Activated naive CD4-positive, alpha-beta T cell treated with anti-CD3 and anti-CD28 coated beads, Interleukin-2, amount 50 U/mL, for 72 hours (primary cell): ENCODE data around the gene STIM2. TPM values are rescaled to one million over a fixed set of nuclear protein-coding genes. Genes with fewer than 3 reads are reported as not detected.

Experiments used
- ATAC-seq, 2 donors: fragments of 150-1000 bp; cut with Tn5 transposase; 2 replicates each; pipeline ENCODE4 v1.10.0; 2021; ENCODE audit warnings: mild to moderate bottlenecking in 2 of 2, moderate library complexity in 2 of 2
- DNase-seq, 2 donors: peaks; one replicate each; pipeline ENCODE4 v3.0.0; 2021 to 2022; ENCODE audit warnings: low spot score in 2 of 2
- H3K27ac Mint-ChIP-seq, 2 donors: one replicate each; pipeline ENCODE4 v1.8.0; 2022; ENCODE audit warnings: mild to moderate bottlenecking in 2 of 2, mixed read lengths in 2 of 2
- H3K36me3 Mint-ChIP-seq, 2 donors: one replicate each; pipeline ENCODE4 v1.8.0; 2022; ENCODE audit warnings: mixed read lengths in 2 of 2
- H3K9me3 Mint-ChIP-seq, 2 donors: one replicate each; pipeline ENCODE4 v1.8.0; 2022; ENCODE audit warnings: mixed read lengths in 2 of 2
- total RNA-seq, 2 donors: library from RNA; stranded (reverse); gene quantifications; one replicate each; pipeline ENCODE4 v1.2.3, GENCODE V29; 2022

STIM2 gene
- total RNA-seq, 2 donors from 2014 or later = 43.0 to 49.1 TPM

GRCh38 chr4:26985873-26986272 lies 125.2 kb downstream of the STIM2 start:
- Mint-ChIP-seq H3K27ac (no peak overlapping the region), H3K36me3 (peaks cover 9 to 29% of the 10 kb centered on the region in 2 donors), H3K9me3 (peaks cover 0 to 4% of the 10 kb centered on the region in 2 donors)
- no peak for DNase-seq
- peak; percentile 83 to 97 for ATAC-seq

GRCh38 chr4:26987191-26987590 lies 126.5 kb downstream of the STIM2 start:
- Mint-ChIP-seq H3K27ac (no peak overlapping the region), H3K36me3 (peaks cover 9 to 35% of the 10 kb centered on the region in 2 donors), H3K9me3 (peaks cover 0 to 8% of the 10 kb centered on the region in 2 donors)
- DNase-seq (no peak), ATAC-seq (no peak)

GRCh38 chr4:26991057-26991456 lies 130.4 kb downstream of the STIM2 start:
- no peak for ATAC-seq
- DNase-seq = no peak
- H3K27ac Mint-ChIP-seq = no peak overlapping the region
- peaks cover 0 to 8% of the 10 kb centered on the region in 2 donors for H3K9me3 Mint-ChIP-seq
- H3K36me3 Mint-ChIP-seq = peaks cover 9 to 35% of the 10 kb centered on the region in 2 donors

- Mint-ChIP-seq H3K9me3 (peaks cover 0 to 8% of the 10 kb centered on the region in 2 donors), H3K27ac (no peak overlapping the region), H3K36me3 (peaks cover 4 to 39% of the 10 kb centered on the region in 2 donors)
- peak; percentile 65 to 83 for ATAC-seq
- DNase-seq = peak in 1 of 2 donors; percentile 47
These were observed 132.2 kb downstream of the STIM2 start for GRCh38 chr4:26992657-26993361.

- H3K36me3 Mint-ChIP-seq = peaks cover 0 to 35% of the 10 kb centered on the region in 2 donors
- ATAC-seq (no peak), DNase-seq (no peak)
- peaks cover 0 to 5% of the 10 kb centered on the region in 2 donors for H3K9me3 Mint-ChIP-seq
- no peak overlapping the region for H3K27ac Mint-ChIP-seq
These were observed 132.9 kb downstream of the STIM2 start for GRCh38 chr4:26993539-26993938.

- H3K9me3 Mint-ChIP-seq = peaks cover 0 to 5% of the 10 kb centered on the region in 2 donors
These were observed 133.3 kb downstream of the STIM2 start for GRCh38 chr4:26993967-26994366.

GRCh38 chr4:26995316-26995715 lies 134.7 kb downstream of the STIM2 start:
- Mint-ChIP-seq H3K9me3 (peaks cover 0 to 5% of the 10 kb centered on the region in 2 donors), H3K27ac (peak overlapping the region in 1 of 2 donors; percentile 33), H3K36me3 (peaks cover 0 to 23% of the 10 kb centered on the region in 2 donors)
- DNase-seq = no peak
- ATAC-seq = no peak

More at GRCh38 chr4:26993967-26994366, 133.3 kb downstream of the STIM2 start:
- no peak for DNase-seq
- ATAC-seq = peak; percentile 40 to 87
- H3K36me3 Mint-ChIP-seq = peaks cover 0 to 35% of the 10 kb centered on the region in 2 donors
- H3K27ac Mint-ChIP-seq = no peak overlapping the region

GRCh38 chr4:26996745-26997144 lies 136.1 kb downstream of the STIM2 start:
- DNase-seq (no peak), ATAC-seq (no peak)
- Mint-ChIP-seq H3K9me3 (no peaks in the 10 kb centered on the region), H3K36me3 (peaks cover 0 to 14% of the 10 kb centered on the region in 2 donors), H3K27ac (no peak overlapping the region)

GRCh38 chr4:26999689-27000088 lies 139.0 kb downstream of the STIM2 start:
- DNase-seq = no peak
- H3K36me3 Mint-ChIP-seq = peaks cover 0 to 17% of the 10 kb centered on the region in 2 donors

GRCh38 chr4:27000122-27000521 lies 139.5 kb downstream of the STIM2 start:
- H3K36me3 Mint-ChIP-seq = peaks cover 0 to 17% of the 10 kb centered on the region in 2 donors
- ATAC-seq (no peak), DNase-seq (no peak)
- no peaks in the 10 kb centered on the region for H3K9me3 Mint-ChIP-seq
- H3K27ac Mint-ChIP-seq = no peak overlapping the region

More at GRCh38 chr4:26999689-27000088, 139.0 kb downstream of the STIM2 start:
- no peak for ATAC-seq
- Mint-ChIP-seq H3K27ac (no peak overlapping the region), H3K9me3 (no peaks in the 10 kb centered on the region)

- no peak for DNase-seq
- peak overlapping the region in 1 of 2 donors; percentile 60 for H3K27ac Mint-ChIP-seq
- no peaks in the 10 kb centered on the region for H3K9me3 Mint-ChIP-seq
- H3K36me3 Mint-ChIP-seq = peaks cover 0 to 17% of the 10 kb centered on the region in 2 donors
- ATAC-seq = no peak
These were observed 140.2 kb downstream of the STIM2 start for GRCh38 chr4:27000820-27001219.

- DNase-seq = no peak
- H3K9me3 Mint-ChIP-seq = no peaks in the 10 kb centered on the region
- ATAC-seq = no peak
- peak overlapping the region in 1 of 2 donors; percentile 11 for H3K27ac Mint-ChIP-seq
- peaks cover 0 to 14% of the 10 kb centered on the region in 2 donors for H3K36me3 Mint-ChIP-seq
These were observed 140.9 kb downstream of the STIM2 start for GRCh38 chr4:27001398-27002164.

GRCh38 chr4:27003642-27004113 lies 143.0 kb downstream of the STIM2 start:
- H3K9me3 Mint-ChIP-seq = no peaks in the 10 kb centered on the region
- DNase-seq = peak in 1 of 2 donors; percentile 40

GRCh38 chr4:27005501-27005900 lies 144.9 kb downstream of the STIM2 start:
- H3K9me3 Mint-ChIP-seq = no peaks in the 10 kb centered on the region
- H3K27ac Mint-ChIP-seq = peak overlapping the region in 1 of 2 donors; percentile 44
- H3K36me3 Mint-ChIP-seq = peaks cover 0 to 5% of the 10 kb centered on the region in 2 donors
- ATAC-seq (no peak), DNase-seq (no peak)

More at GRCh38 chr4:27003642-27004113, 143.0 kb downstream of the STIM2 start:
- Mint-ChIP-seq H3K36me3 (peaks cover 0 to 5% of the 10 kb centered on the region in 2 donors), H3K27ac (peak overlapping the region; percentile 79 to 97)
- peak; percentile 90 to 94 for ATAC-seq

- Mint-ChIP-seq H3K27ac (peak overlapping the region in 1 of 2 donors; percentile 90), H3K36me3 (peaks cover 0 to 5% of the 10 kb centered on the region in 2 donors), H3K9me3 (no peaks in the 10 kb centered on the region)
- ATAC-seq (no peak), DNase-seq (no peak)
These were observed 145.4 kb downstream of the STIM2 start for GRCh38 chr4:27005905-27006590.

GRCh38 chr4:27006646-27007045 lies 146.0 kb downstream of the STIM2 start:
- no peak for DNase-seq
- Mint-ChIP-seq H3K27ac (peak overlapping the region; percentile 22 to 90), H3K9me3 (no peaks in the 10 kb centered on the region), H3K36me3 (peaks cover 0 to 4% of the 10 kb centered on the region in 2 donors)
- no peak for ATAC-seq
